SK-MEL-5 (cell line): Measurements from ENCODE around the gene MINDY4. TPM values are rescaled to one million over a fixed set of nuclear protein-coding genes. Genes with fewer than 3 reads are reported as not detected.

Source experiments
- DNase-seq: peaks from one replicate; pipeline ENCODE4 v3.0.0-alpha.2; 2016; ENCODE audit warnings: low read depth, low spot score
- in situ Hi-C: cut with HindIII; loops from 2 replicates; pipeline ENCODE4 v1.10.0; 2016; ENCODE audit warnings: low sequenced_read_pairs, high pct_unique_total_duplicates, low pct_unique_long_range_greater_than_20kb
- total RNA-seq: library from RNA; depleted of rRNA; stranded (reverse); fragments of >200 nt; shearing (Covaris generic); gene quantifications from 2 replicates; pipeline ENCODE4 v1.2.3, GENCODE V29; 2014

Gene MINDY4
- total RNA-seq, 1 experiment from 2014 or later: 5.2 TPM

DNA sequence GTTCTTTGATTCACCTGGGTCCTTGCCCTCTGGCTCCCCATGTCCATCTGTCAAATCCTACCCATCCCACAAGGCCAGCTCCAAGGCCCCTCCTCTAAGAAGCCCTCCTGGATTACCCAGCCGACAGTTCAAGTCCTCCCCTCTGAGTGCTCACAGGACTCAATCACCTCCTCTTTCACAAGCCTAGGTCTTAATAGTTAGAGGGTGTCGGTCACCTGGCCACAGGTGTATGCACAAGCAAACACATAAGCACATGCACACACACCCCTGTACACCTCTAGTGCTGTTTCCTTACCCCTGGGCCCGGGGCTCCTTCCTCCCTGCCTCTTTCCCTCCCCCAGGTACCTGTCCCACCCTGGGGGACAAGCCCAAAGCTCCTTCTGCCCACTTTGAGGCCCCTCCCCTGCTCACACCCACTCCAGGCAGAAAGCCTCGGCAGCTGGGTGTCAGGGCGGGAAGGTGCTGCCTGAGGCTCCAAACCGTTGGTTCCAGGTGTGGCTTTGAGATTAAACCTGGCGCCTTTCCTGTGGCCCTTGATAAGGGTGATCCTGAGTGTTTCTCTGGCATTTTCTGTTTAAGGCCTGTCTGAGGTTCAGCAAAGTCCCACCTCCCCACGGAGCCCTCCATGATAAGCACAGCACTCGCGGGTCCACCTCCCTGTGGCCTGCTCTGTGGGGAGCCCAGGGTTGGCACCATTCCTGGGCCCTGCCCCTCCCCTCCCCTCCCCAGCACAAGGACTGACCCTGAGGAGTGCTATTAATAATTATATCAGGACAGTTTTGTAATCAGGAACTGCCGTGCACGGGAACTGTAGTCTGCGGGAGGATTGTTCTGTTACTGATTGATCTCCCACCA is 125.8 kb downstream of the MINDY4 start:
- in situ Hi-C loops: no loop called here
- DNase-seq: no peak

DNA sequence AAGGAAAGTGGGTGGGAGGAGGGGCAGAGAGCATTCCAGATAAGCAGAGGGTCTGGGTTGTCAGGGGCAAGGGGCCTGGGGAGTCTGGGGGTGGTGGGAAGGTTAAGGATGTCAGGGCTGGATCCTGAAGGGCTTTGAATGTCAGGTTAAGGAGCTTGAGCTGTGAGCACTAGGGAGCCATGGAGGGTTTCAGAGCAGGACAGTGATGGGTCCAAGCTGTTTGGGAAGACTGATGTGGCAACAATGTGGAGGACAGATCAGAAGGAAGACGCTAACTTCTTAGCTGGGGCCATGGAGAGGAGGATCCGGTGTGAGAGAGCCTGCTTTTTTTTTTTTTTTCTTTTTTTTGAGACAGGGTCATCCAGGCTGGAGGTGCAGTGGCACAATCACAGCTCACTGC is 126.6 kb downstream of the MINDY4 start:
- no peak for DNase-seq
- in situ Hi-C loops: no loop called here

DNA sequence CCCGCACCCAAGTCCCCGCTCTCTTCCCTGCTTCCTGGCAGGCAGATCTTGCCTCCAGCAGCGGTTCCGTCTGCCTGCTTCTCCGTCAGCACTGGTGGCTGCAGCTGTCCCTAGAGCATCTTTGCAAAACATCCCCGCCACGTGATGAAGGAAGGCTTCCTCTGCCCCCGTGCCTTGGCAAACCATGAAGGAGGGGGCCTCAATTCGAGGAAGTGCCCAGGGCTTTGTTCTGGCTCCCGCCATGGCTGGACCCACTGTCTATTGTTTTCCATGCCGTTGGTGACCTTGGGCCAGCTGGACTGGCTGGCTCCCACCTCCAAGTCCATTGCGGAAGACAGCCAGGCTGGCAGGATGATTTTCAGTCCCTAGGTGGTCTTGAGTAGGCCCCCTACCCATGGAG is 127.2 kb downstream of the MINDY4 start:
- DNase-seq: no peak
- in situ Hi-C loops: no loop called here

DNA sequence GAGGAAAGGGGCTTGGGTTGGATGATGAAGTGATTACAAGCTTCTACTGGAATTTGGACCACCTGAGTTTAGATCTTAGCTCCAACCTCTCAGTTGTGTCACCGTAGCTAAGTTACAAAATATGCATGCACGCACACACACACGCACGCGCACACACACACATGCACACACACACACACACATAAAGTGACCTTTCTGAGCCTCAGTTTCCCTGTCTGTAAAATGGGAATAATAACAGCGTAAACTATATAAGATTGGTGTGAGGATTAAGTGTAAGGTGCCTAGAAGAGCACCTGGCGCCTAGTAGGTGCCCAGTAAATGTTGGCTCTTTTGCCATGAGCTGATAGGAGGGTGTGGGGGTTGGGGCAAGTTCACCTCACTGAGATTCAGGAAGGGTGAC is 127.8 kb downstream of the MINDY4 start:
- in situ Hi-C loops: no loop called here
- no peak for DNase-seq

DNA sequence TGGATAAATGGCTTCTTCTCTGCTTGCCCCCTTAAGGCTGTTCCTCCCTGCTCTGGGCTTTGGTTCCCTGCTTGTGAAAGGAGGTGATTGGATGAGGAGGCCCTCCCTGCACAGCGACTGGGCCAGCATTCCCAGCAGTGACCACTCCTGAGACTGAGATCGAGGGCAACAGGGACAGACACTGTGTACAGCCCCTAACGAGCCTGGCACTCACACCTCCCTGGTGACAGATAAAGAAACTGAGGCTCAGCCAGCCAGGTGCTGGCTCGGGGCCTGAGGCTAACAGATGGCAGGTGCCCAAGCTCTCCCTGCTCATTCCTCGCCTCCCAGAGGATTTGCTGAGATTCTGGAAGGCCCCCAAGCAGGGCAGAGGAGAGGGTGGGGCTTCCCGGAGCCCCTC is 128.4 kb downstream of the MINDY4 start:
- in situ Hi-C loops: no loop called here
- DNase-seq: no peak

DNA sequence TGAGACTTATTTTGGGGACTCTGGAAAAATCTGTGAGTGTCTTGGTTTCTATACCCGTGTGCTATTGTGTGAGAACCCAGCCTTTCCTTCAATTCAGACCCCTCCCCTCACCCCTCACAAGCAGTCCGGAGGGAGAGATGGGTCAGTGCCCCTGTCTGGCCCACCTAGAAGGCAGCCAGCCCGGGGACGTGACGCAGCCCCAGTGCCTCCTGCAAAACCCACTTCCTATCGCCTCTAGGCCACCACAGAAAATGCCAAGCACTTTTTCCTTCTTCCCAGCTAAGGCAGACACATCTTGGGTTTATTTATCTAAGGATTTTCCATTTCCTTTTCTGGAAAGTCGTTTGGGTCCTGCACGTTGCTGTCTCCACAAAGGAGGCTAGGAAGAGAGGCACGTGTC is 128.8 kb downstream of the MINDY4 start:
- in situ Hi-C loops: no loop called here
- no peak for DNase-seq

DNA sequence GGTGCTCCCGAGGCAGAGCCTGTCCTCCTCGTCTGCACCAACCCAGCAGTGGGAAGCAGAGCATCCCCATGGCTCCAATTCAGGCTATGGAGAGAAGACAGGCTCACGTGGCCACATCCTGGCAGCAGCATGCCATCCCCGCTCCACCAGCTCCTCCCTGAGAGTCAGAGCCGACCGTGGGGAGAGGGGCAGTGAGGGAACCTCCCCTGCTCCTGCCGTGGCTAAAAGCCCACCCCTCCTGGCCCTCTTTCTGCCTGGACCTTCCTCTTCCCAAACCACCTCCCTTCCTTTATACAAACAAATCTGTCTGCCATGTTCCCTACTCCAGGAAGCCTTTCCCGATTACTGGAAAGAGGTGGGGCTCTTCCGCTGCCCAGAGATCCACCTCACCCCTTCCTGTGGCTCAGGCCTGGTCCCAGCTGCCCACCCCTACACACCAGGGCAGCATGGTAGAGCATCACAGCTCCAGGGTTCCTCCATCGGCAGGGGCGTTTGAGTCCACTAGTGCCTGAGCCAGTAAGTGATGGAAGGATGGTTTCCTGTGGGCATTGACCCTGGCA is 129.7 kb downstream of the MINDY4 start:
- DNase-seq: no peak
- in situ Hi-C loops: no loop called here

DNA sequence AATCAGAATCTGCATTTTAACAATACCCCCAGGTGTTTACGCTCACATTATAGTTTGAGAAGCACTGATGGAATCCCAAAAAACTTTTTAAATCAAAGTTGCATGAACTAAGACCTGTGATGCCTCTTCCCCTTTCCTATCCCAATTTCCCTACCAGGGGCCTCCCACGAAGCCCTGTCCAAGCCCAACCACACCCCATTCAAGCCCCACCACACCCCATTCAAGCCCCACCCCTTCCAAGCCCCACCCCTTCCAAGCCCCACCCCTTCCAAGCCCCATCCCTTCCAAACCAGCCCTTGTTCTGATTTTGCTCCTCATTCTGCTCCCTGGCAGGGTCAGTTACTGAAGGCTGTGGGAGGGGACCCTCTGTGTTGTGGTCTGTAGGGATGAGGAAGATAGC is 130.6 kb downstream of the MINDY4 start:
- in situ Hi-C loops: no loop called here
- DNase-seq: no peak

DNA sequence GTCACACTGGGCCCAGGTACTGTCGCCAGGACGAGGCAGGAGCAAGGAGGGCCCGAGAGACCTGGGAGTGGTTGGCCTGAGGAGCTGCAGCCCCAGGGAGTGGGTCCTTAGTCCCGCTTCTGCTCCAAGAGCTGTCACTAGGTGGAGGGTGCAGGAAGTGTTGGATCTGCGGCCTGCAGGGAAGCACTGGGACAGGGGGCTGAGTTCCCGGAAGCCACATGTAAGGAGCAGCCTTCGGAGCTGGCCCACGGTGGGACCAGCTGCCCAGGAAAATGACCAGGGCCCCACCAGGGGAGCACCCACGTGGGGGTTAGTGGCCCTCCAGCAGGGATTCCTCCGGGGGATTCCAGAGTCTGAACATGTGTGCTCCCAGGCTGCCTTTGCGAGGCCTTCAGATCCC is 131.2 kb downstream of the MINDY4 start:
- in situ Hi-C loops: no loop called here

DNA sequence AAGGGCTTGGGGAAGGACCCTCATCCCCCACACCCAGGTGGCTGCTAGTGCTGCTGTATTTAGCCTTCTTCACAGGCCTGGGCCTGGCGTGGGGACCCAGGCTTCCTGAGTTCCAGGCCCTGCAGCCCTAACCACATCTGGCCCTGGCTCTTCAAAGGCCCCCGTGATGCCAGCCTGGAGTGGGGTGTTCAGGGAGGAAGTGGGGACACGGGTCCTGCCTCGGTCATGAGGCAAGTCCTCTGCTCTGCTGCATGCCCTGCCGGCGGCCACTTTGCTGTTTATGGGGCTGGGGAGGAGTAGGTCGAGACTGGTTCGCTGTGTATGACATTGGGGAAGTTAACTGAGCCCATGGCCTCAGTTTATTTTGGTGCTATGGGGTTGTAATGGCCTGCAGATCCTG is 131.9 kb downstream of the MINDY4 start:
- in situ Hi-C loops: no loop called here
- no peak for DNase-seq

More for the DNA sequence above, 131.2 kb downstream of the MINDY4 start:
- no peak for DNase-seq

DNA sequence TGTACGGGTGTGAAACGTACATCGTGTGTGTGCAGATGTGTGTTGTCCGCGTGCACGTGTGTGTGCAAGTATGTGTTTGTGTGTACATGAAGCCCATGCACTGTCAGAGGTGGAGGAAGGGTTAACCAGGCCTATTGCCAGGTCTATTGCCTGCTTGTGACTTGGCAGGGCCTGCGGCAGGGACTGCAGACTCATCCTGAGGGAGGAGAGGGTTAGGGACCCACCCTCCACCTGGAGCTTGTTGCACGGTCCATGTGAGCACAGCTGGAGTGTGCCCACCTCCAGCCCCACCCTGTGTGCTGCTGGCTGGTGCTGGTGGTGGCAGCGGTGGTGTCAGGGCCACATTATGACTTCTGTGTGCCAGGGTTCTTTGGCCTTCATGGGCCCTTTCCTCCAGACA is 133.3 kb downstream of the MINDY4 start:
- in situ Hi-C loops: no loop called here

DNA sequence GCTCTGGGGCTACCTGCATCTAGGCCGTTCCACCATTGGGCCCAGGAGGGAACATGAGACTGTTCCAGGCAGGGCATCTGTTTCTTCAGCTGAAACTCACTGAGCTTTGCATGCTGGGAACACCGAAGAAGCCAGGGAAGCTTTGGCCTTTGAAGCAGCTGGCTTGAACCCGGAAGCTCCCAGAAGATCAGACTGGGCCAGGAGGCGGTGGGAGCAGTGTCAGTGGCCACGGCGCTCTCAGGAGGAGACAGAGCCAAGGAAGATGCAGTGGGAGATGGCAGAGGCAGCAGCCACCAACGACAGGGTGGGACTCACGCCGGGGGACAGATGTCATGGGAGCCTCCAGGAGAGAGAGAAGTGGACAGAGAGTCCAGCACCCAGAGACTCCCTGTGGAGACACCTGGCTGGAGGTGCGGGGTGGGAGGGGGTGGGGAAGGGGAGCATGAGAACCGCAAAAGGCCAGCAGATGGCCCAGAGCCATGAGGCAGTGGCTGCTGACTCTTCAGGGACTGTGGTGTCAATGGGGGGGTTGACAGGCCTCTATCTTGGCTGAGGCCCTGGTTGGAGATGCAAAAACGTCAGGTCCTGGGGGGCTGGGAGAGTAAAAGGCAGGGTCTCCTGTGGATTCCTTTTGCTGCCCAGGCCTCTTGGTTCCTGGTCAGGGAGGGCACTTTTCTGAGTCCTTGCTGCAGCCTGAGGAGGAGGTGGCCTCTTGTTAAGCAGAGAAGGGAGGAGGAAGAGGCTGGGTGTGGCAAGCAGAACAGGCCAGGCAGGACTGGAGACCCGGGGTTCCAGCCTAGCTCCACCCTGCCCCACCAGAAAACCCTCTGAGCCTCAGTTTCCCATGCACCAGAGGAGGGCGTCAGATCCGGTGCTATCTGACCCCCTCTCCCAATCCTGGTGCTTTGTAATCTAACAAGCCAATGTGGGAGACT is 134.1 kb downstream of the MINDY4 start:
- no peak for DNase-seq
- in situ Hi-C loops: no loop called here

More for the DNA sequence above, 133.3 kb downstream of the MINDY4 start:
- DNase-seq: no peak

DNA sequence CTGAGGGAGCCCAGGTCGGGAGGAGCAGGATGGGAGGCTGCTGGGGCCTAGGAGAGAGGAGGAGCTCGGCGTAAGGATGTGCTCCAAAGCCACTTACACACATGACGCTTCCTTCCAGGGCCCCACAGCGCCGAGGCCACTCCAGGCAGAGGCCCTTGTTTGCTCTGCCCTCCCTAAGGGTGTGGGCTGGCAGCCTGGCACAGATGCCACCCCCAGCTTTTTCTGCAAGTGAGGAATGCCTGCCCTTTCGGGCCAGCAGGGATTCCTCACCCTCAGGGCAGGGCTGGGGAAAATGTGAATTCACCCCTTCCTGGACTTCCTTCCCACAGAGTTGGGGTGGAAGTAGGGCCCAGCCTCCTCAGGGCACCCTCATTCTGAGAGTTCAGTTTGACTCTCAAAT is 134.8 kb downstream of the MINDY4 start:
- in situ Hi-C loops: no loop called here
- no peak for DNase-seq

DNA sequence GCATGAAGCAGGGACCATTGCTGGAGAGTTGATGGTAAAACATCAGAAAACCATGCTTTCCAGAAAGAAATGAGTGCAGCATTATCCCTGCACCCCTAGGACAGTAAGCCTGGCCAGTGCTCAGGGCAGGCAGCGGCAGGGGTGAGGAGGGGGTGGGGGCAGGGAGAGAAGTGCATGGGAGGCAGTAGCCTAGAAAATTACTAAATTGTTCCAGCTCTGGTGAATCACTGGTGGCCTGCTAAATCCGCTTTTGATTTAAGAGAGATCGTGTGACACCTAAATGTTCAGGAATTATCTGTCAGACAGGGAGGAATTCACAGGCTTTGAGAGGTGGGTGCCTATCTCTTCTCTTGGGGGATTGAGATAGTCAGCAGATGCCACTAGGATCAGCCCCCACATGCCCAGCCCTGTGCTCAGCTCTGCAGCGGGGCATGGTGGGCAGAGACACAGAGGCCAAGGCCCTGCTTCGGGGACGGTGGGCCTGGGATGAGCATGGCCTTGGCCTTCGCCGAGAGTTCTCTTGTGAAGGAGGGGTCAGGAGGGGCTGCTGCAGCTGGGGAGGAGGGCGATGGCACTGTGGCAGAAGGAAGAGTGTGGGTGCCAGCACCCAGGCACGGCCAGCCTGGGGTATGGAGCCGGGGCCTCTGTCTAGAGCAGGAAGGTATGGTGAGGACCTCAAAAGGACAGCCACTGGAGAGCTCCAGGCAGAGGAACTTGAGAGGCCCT is 135.5 kb downstream of the MINDY4 start:
- no peak for DNase-seq
- in situ Hi-C loops: no loop called here

DNA sequence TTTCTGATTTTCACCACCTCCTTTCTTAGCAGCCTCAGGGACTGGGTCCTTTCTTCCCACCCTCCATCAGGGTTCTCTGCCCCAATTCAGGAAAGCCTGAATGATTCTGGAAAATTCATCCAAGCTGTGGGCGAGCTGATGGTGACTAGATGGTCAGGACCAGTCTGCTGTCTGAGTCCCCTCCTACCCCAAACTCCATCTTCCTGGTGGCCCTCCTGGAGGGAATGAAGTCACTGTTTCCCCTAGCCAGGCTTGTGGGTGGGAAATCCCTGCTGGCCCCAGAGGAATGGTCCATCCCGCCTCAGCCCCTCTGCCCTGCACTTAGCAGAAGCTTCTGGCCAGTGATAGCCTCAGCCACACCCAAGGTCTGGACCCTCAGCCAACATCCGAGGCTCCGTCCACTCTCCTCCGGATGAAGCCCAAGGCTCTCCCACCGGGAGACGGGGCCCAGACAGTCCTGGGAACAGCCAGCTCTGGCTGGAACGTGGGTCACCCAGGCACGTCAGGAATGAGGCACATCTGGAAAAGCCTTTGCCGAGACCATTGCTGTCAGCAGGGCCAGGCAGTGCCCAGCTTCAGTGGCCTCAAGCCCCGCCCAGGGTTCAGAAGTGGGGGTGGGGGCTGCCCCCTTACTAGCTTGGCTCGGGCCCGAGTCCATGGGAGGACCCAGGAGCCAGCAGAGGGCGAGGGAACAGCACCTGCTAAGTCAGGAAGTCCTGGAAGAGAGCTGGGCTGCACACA is 136.5 kb downstream of the MINDY4 start:
- in situ Hi-C loops: no loop called here
- no peak for DNase-seq

DNA sequence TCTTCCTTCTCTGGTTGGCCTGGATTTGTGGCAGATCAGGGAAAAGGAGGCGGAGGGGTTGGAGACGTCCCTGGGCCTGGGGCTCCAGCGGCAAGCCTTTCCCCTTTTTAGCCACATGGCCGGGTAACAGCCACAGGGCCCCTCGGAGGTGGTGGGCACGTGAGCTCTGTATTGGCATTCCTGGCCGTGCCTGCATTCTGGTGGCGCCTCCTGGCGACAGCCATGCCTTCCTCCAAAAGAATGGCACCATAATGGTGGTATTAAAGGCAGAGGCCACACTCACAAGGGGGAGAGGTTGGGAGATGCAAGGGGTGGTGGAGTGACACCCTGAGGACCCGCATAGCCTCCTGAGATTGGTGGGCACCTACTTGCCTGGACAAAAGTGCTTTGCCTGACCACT is 137.5 kb downstream of the MINDY4 start:
- in situ Hi-C loops: no loop called here
- peak; percentile 77 for DNase-seq

DNA sequence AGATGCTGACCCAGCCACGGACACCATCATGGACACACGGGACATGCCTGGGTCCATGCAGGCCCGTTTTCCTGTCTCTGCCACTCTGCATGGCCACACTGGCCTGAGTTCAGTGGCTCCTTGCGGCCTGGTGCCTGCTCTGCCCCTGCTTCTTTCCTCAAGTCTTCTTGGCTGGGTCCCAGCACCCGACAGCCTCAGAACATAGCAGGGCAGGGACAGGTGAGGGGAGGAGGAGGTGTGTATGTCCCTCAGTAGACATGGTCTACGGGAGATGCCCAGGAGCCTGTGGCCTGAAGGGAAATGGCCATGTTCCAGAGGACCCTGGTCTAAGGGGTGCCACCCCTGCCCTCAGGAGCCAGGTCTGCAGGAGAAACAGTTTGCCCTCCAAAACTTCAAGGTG is 138.2 kb downstream of the MINDY4 start:
- no peak for DNase-seq
- in situ Hi-C loops: no loop called here
